Stomach smooth muscle (tissue), 2 donors: ENCODE measurements around the gene DAP.
"Not testable (repeated sequence)": the region's sequence is repeated elsewhere in the genome, so short reads cannot be mapped to it uniquely, and the experiment has no call there.

Experiments
- H3K27ac ChIP-seq: one replicate; pipeline ENCODE4 v1.7.0; 2013; ENCODE audit warnings: mild to moderate bottlenecking, low read length, inconsistent platforms
- H3K27me3 ChIP-seq, 2 donors: one replicate each; pipeline ENCODE4 v1.7.0; 2013; ENCODE audit warnings: low read length in 2 of 2; ENCODE audit not compliant: insufficient read depth in 2 of 2, control insufficient read depth in 1 of 2
- H3K36me3 ChIP-seq, 2 donors: one replicate each; pipeline ENCODE4 v1.7.0; 2013; ENCODE audit warnings: low read length in 2 of 2; ENCODE audit not compliant: control insufficient read depth in 2 of 2, insufficient read depth in 2 of 2
- H3K4me1 ChIP-seq: one replicate; pipeline ENCODE4 v1.7.0; 2013; ENCODE audit warnings: low read length; ENCODE audit not compliant: control insufficient read depth, insufficient read depth
- H3K4me3 ChIP-seq, 2 donors: one replicate each; pipeline ENCODE4 v1.7.0; 2013; ENCODE audit warnings: low read length in 2 of 2
- H3K9ac ChIP-seq, 2 donors: one replicate each; pipeline ENCODE4 v1.7.0; 2013; ENCODE audit warnings: low read length in 2 of 2, mild to moderate bottlenecking in 1 of 2
- H3K9me3 ChIP-seq, 2 donors: one replicate each; pipeline ENCODE4 v1.7.0; 2013; ENCODE audit warnings: low read length in 2 of 2; ENCODE audit not compliant: control insufficient read depth in 2 of 2
- donor health status: healthy.
- donor health status: Pancreatic carcinoma.

The DAP gene

DNA sequence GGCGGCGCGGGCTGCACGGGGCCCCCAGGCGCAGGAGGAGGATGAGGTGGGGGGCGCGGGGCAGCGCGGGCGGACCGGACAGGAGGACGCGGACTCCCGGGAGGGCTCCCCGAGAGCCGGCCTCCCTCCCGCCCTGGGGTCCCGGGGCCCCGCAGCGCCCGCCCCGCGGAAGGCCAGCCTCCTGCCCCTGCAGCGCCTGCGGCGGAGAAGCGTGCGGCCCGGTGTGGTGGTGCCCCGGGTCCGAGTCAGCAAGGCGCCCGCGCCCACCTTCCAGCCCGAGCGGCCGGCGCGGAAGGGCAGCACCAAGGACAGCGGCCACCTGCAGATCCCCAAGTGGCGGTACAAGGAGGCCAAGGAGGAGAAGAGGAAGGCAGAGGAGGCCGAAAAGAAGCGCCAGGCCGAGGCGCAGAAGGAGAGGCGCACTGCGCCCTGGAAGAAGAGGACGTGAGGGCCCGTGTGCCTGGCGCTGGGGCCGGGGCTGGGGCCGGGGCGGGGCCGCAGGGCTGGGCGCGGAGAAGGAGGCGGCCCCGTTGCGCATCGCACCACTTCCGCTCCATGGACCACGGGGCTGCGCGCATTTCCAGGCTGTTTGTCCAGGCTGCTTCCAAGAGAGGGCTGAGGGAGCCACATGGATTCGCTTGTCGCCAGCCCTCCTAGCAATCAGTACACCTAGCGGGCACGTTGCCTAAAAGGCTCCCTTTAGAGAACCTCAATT, 111.2 kb downstream of the DAP start:
- H3K9me3 ChIP-seq: peaks cover 0 to 4% of the 10 kb centered on the region in 2 donors
- no peak overlapping the region for H3K4me3 ChIP-seq
- peaks cover 11% of the 10 kb centered on the region for H3K4me1 ChIP-seq
- H3K27ac ChIP-seq: no peak overlapping the region
- no peak overlapping the region for H3K9ac ChIP-seq
- peaks cover 16 to 23% of the 10 kb centered on the region in 2 donors for H3K27me3 ChIP-seq
- no peaks in the 10 kb centered on the region for H3K36me3 ChIP-seq

DNA sequence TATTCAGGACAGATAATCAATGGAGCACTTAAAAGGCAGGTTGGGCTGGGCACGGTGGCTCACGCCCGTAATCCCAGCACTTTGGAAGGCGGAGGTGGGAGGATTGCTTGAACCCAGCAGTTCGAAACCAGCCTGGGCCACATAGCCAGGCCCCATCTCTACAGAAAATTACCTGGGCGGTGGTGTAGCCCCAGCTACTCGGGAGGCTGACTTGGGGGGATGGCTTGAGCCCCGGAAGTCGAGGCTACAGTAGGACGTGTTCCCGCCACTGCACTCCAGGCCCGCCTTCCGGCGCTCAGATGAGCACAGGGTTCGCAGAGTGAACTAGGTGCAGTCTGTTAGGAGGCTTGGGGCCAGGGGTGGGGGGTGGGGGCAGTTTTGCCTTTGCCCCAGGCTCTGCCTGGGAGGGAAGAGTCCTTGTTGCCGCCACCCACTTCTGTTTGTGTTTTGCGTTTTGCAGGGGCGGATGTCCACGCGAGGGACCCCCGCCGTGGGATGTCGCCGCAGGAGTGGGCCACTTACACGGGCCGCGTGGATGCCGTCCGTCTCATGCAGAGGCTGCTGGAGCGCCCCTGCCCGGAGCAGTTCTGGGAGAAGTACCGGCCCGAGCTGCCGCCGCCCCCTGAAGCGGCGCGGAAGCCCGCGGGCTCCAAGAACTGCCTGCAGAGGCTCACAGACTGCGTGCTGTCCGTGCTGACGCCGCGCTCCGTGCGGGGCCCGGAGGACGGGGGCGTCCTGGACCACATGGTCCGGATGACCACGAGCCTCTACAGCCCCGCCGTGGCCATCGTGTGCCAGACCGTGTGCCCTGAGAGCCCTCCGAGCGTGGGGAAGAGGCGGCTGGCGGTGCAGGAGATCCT, 112.0 kb downstream of the DAP start:
- peaks cover 16 to 23% of the 10 kb centered on the region in 2 donors for H3K27me3 ChIP-seq
- H3K9ac ChIP-seq: no peak overlapping the region
- no peak overlapping the region for H3K4me3 ChIP-seq
- H3K4me1 ChIP-seq: peaks cover 11% of the 10 kb centered on the region
- peaks cover 0 to 4% of the 10 kb centered on the region in 2 donors for H3K9me3 ChIP-seq
- no peaks in the 10 kb centered on the region for H3K36me3 ChIP-seq
- no peak overlapping the region for H3K27ac ChIP-seq

DNA sequence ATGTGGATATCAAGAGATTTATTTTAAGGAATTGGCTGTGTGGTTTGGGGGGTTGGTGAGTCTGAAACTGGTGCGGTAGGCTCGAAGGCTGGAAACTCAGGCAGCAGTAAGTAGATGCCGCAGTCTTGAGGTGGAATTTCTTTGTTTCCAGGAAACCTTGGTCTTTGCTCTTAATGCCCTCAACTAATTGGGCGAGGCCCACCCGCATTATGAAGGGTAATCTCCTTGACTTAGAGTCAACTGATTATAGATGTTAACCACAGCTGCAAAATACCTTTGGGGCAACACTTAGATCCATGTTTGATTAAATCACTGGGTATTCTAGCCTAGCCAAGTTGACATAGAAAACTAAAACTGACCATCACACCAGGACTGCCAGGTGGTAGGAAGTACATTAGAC, 113.4 kb downstream of the DAP start:
- Histone ChIP-seq H3K27me3 (peaks cover 16 to 23% of the 10 kb centered on the region in 2 donors), H3K36me3 (no peaks in the 10 kb centered on the region), H3K9me3 (peaks cover 0 to 4% of the 10 kb centered on the region in 2 donors), H3K9ac (no peak overlapping the region), H3K27ac (no peak overlapping the region), H3K4me3 (no peak overlapping the region), H3K4me1 (peaks cover 3% of the 10 kb centered on the region)

DNA sequence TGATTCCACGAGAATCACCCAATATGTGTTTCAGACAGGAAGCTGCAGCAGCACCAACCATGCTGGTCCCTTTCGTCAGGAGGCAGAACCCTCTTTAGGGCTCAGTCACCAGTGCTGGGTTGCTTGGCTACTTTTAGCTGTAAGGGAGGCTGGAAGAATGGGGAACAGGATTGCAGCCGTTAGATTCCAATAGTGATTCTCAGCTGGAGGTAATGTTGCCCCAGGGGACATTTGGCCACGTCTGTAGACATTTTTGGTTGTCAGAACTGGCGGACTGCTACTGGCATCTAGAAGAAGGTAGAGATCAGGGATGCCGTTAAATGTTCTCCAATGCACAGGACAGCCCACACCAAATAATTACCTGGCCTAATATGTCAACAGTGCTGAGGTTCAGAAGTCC, 115.4 kb downstream of the DAP start:
- no peak overlapping the region for H3K27ac ChIP-seq
- H3K4me3 ChIP-seq: no peak overlapping the region
- peaks cover 3% of the 10 kb centered on the region for H3K4me1 ChIP-seq
- H3K9me3 ChIP-seq: peaks cover 0 to 4% of the 10 kb centered on the region in 2 donors
- no peaks in the 10 kb centered on the region for H3K36me3 ChIP-seq
- H3K27me3 ChIP-seq: peaks cover 13 to 19% of the 10 kb centered on the region in 2 donors
- H3K9ac ChIP-seq: no peak overlapping the region

- Histone ChIP-seq H3K27me3 (peaks cover 9 to 16% of the 10 kb centered on the region in 2 donors), H3K36me3 (no peaks in the 10 kb centered on the region), H3K9ac (no peak overlapping the region), H3K4me3 (no peak overlapping the region), H3K9me3 (peaks cover 0 to 4% of the 10 kb centered on the region in 2 donors), H3K27ac (no peak overlapping the region), H3K4me1 (peaks cover 3% of the 10 kb centered on the region)
These were observed 115.9 kb downstream of the DAP start for GRCh38 chr5:10645146-10645545.

GRCh38 chr5:10644192-10644591, 116.8 kb downstream of the DAP start:
- H3K9ac ChIP-seq: no peak overlapping the region
- H3K4me3 ChIP-seq: no peak overlapping the region
- peaks cover 8% of the 10 kb centered on the region in 2 donors for H3K27me3 ChIP-seq
- H3K4me1 ChIP-seq: peaks cover under 1% of the 10 kb centered on the region
- H3K36me3 ChIP-seq: no peaks in the 10 kb centered on the region
- no peak overlapping the region for H3K27ac ChIP-seq
- H3K9me3 ChIP-seq: peaks cover 0 to 4% of the 10 kb centered on the region in 2 donors

DNA sequence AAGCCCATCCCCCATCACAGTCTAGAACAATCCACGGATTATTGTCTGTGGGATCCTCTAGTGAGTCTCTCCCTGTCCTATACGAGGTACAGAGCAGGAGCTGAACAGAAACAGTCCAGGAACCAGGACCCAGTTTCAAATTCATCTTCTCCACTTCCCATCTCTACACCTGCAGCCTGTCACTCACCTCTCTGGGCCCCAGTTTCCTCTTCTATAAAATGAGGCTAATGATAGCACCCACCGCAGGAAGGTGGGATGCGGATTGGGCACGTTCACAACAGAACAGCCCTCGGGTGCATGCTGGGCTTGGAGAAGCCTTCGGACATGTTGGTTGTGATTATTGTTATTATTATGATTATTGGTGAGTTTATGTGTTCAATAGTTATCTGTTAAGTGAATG, 118.7 kb downstream of the DAP start:
- Histone ChIP-seq H3K36me3 (no peaks in the 10 kb centered on the region), H3K9ac (no peak overlapping the region), H3K4me1 (no peaks in the 10 kb centered on the region), H3K4me3 (no peak overlapping the region), H3K27ac (no peak overlapping the region), H3K9me3 (peaks cover 0 to 4% of the 10 kb centered on the region in 2 donors), H3K27me3 (peaks cover 0 to 8% of the 10 kb centered on the region in 2 donors)

DNA sequence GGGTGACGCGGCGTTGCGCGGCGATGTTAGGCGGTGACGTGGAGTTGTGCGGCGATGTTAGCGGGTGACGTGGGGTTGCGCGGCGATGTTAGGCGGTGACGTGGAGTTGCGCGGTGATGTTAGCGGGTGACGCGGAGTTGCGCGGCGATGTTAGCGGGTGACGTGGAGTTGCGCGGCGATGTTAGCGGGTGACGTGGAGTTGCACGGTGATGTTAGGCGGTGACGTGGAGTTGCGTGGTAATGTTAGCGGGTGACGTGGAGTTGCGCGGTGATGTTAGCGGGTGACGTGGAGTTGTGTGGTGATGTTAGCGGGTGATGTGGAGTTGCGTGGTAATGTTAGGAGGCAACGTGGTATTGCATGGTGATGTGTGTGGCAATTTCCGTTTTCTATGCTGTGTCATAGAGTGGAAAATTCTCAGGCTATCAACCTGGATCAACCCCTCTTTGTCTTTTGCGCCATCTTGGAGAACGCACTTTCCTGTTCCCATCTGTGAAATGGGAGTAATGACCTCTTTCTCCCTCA, 121.1 kb downstream of the DAP start:
- Histone ChIP-seq H3K27ac (no peak overlapping the region), H3K36me3 (no peaks in the 10 kb centered on the region), H3K9me3 (no peaks in the 10 kb centered on the region), H3K4me1 (no peaks in the 10 kb centered on the region), H3K9ac (no peak overlapping the region), H3K4me3 (no peak overlapping the region), H3K27me3 (peaks cover 6 to 9% of the 10 kb centered on the region in 2 donors)

GRCh38 chr5:10638723-10639122, 122.3 kb downstream of the DAP start:
- not testable (repeated sequence) for H3K9ac ChIP-seq, H3K9me3 ChIP-seq, H3K27ac ChIP-seq, H3K4me1 ChIP-seq, H3K4me3 ChIP-seq, H3K36me3 ChIP-seq, H3K27me3 ChIP-seq

GRCh38 chr5:10637944-10638343, 123.1 kb downstream of the DAP start:
- Histone ChIP-seq H3K9me3 (no peaks in the 10 kb centered on the region), H3K36me3 (no peaks in the 10 kb centered on the region), H3K27me3 (peaks cover 6 to 9% of the 10 kb centered on the region in 2 donors), H3K4me1 (no peaks in the 10 kb centered on the region), H3K9ac (no peak overlapping the region), H3K27ac (no peak overlapping the region), H3K4me3 (no peak overlapping the region)
